ENCODE data around the gene CELA2A.
"Not testable (repeated sequence)": the region's sequence is repeated elsewhere in the genome, so short reads cannot be mapped to it uniquely, and the experiment has no call there.

Gene CELA2A

DNA sequence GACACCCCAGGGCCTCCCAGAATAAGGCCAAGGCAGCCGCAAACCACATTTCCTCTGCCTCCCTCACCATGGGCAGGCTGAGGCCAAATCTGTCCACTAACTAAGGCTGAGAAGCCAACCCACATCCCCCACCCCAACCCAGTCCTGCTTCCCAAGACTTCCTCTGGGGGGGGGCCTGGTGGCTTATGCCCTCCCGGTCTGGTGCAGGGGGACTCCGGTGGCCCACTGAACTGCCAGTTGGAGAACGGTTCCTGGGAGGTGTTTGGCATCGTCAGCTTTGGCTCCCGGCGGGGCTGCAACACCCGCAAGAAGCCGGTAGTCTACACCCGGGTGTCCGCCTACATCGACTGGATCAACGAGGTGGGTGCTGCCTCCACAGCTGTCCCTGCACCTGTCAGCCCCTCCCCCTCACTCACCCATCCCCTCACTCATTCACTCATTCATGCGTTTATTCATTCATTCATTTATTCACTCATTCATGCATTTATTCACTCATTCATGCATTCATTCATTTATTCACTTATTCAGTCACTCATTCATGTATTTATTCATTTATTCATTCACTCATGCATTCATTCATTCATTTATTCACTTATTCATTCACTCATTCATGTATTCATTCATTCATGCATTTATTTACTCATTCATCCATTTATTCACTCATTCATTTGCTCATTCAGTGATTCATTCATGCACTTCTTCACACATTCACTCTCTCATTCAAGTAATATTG lies 11.0 kb upstream of the CELA2A start:
- DNase-seq, result no peak

GRCh38 chr1:15446212-15446611 lies 10.3 kb upstream of the CELA2A start:
- DNase-seq, result no peak

GRCh38 chr1:15448877-15449462 lies 7.6 kb upstream of the CELA2A start:
- no peak for DNase-seq

DNA sequence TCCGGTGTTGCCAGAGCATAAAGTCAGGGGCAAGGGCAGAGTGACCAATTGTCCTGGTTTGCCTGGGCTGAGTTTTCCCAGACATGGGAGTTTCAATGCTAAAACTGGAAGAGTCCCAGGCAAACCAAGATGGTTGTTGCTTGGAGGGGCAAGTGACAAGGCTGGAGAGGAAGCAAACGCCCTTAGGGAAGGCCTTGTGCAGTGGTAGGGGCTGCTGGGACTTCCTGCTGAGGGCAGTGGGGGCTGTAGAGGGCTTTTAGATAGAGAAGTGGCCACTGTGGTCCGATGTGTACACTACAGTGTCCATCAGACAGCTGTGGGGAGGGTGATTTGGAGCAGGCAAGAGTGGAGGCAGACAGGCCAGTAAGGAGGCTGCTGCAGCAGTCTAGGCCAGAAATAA lies 7.0 kb upstream of the CELA2A start:
- no peak for DNase-seq

- no peak for DNase-seq
Observed at GRCh38 chr1:15451014-15451722, 5.4 kb upstream of the CELA2A start.

GRCh38 chr1:15452216-15452615 lies 4.3 kb upstream of the CELA2A start:
- no peak for DNase-seq

DNA sequence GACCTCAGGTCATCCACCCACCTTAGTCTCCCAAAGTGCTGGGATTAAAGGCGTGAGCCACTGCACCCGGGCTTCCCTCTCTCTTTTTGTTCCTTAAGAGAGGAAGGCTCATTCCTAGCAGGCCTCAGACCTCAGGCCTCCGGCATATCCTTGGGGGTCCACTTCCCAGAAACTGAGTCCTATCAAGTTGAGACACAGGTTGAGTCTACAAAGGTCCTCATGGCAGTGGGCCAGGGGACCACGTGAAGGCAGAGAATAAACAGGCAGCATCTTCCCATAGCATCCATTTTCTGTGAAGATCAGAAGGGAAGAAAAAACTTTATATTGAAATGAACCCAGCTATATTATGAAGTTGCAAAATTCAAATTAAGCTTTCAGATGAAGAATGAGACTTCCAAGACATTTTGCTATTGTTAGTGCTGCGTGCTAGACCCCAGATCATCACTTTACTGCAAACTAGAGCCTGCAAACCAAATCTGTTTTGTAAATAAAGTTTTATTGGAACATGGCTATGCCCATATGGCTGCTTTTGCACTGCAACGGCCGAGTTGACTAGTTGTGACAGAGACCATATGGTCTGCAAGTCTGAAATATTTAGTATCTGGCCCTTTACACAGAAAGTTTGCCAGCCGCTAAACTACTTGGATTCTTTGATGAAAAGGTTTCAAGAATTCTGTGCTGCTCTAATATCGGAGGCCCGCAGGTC lies 3.5 kb upstream of the CELA2A start:
- DNase-seq, result no peak

- DNase-seq, result no peak
Observed at GRCh38 chr1:15453734-15454133, 2.8 kb upstream of the CELA2A start.

- DNase-seq, result no peak
Observed at GRCh38 chr1:15454256-15454655, 2.3 kb upstream of the CELA2A start.

DNA sequence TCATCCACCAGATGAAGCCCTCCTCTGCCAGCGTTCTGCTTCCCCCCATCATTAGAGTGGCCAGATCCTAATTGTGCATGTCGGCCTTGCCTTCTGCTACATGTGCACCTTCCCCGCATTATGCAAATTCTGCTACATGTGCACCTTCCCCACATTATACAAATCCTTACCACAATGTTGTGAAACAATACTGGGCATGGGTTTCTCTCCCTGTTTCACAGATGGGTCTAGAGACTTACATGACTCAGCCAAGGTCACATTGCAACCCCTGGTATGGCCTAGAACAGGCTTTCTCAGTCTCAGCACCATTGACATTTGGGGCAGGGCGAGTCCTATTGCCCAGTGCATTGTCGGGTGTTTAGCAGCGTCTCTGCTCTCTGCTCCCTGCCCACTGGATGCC lies 1.0 kb upstream of the CELA2A start:
- DNase-seq, result no peak

DNA sequence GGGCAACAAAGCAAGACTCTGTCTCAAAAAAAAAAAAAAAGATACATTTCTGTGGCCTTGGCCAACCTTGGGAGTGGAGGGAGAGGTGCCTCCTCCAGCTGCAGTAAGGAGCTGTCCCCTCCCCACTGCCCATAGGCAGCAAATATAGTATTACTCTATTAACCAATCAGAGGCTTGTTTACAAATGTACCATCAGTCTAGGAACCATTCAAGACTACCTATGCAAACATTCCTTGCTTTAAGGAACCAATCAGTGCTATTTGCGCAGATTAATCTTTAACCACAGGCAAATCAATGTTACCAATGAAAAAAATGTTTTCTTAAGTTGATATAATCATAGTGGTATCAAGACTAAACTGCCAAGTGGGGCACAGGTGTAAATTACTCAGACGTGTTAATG lies 1.1 kb downstream of the CELA2A start:
- no peak for DNase-seq

GRCh38 chr1:15458388-15458787 lies 1.9 kb downstream of the CELA2A start:
- DNase-seq, result not testable (repeated sequence)

DNA sequence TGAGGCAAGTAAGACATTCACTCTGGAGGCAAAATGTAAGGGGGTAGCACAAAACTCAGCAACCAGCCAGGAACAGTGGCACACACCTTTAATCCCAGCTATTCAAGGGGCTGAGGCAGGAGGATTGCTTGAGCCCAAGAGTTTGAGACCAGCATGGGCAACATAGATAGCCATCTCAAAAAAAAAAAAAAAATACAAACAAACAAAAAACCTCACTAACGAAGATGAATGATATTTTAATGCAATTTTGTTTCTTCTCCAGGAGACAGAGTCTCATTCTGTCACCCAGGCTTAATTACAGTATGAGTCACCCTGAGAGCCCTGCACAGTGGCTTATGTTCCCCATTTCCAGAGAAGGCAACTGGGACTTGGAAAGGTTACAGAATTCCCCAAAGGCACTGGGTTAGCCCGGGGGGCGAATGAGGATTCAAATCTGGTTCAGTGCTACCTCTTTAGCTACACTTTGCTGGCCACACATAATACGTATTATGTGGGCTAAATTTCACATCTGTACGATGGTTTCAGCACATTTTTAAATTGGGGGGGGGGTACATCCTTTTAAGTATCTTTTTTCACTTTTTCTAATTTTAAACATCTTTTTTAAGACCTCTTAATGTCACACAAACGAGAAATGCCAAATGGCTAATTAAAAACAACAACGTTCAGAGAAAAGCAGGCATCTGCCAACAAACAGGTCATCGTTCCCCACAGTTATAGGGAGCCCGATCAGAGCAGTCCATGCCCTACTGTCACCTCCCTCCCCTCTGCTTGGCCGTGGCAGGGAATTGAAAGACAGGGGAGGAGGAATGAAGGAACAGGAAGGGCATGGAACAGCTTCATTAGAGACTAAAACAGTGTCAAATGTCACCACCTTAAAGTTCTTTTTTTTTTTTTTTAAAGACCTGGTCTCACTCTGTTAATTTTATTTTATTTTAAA lies 3.5 kb downstream of the CELA2A start:
- peak in 1 of 2 donors; percentile 6 for DNase-seq

DNA sequence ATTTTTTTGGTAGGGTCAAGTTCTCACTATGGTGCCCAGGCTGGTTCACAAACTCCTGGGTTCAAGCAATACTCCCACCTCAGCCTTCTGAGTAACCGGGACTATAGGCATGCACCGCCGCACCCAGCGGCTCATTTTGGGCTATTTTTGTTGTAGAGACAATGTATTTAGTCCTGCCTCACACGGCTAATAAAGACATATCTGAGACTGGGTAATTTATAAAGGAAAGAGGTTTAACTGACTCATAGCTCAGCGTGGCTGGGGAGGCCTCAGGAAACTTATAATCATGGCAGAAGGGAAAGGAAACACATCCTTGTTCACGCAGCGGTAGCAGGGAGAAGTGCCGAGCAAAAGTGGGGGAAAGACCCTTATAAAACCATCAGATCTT lies 4.2 kb downstream of the CELA2A start:
- DNase-seq, result no peak

- not testable (repeated sequence) for DNase-seq
Observed at GRCh38 chr1:15463064-15463800, 6.7 kb downstream of the CELA2A start.

- not testable (repeated sequence) for DNase-seq
Observed at GRCh38 chr1:15463926-15464322, 7.4 kb downstream of the CELA2A start.

DNA sequence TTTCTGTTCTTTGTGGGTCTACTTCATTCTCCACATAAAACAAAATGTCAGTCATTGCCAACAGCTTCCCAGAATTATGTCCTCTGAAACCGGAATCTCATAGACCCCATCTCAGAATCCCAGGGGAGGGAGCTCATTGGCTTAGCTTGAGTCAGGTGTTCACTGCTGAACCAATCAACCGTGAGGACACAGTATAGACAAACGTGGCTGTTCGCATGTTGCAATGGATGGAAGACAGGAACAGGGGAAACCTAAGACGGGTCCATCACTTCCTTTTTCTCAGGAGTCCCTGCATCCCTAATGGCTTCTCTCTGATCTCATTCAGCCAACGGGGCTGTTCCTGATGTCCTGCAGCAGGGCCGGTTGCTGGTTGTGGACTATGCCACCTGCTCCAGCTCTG lies 9.1 kb downstream of the CELA2A start:
- no peak for DNase-seq

DNA sequence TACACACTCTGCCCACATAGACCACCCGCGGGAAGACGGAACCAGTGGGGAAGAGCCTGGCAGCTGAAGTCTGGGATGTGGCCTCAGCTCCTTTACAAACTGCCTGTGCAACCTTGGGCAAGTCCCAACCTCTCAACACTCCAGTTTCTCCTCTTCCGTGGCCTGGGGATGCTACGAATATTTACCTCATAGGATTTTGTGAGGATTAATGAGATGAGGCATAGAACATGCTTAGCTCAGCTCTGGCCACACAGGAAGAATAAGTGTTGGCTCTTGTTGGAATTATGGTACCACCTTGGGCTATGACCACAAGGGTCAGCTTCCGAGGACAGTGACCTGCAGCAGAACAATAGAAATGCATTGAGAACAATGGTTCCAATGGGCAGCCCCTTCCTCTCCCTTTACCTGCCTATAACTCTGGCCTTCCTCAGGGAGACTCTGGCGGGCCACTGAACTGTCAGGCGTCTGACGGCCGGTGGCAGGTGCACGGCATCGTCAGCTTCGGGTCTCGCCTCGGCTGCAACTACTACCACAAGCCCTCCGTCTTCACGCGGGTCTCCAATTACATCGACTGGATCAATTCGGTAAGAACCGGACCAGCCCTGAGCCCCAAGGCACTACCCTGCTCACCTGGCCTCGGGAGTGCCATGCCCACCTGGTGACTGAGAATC lies 10.6 kb downstream of the CELA2A start:
- DNase-seq, result not testable (repeated sequence)

DNA sequence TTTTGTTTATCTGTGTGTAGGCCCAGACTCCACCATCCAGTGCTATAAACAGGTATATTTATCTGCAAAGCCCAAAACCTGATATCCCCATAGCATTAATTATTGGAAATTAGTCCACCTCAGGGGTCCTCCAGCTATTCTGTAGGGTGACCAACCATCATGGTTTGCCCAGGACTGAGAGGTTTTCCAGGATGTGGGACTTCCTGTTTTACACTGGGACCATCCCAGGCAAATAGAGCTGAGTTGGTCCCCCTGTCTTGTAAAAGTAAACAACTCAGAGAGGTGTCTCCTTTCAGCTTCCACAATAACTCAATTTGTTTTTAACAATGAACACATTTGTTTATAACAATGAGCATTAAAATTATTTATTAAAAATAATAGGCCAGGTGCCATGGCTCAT lies 11.6 kb downstream of the CELA2A start:
- no peak for DNase-seq

DNA sequence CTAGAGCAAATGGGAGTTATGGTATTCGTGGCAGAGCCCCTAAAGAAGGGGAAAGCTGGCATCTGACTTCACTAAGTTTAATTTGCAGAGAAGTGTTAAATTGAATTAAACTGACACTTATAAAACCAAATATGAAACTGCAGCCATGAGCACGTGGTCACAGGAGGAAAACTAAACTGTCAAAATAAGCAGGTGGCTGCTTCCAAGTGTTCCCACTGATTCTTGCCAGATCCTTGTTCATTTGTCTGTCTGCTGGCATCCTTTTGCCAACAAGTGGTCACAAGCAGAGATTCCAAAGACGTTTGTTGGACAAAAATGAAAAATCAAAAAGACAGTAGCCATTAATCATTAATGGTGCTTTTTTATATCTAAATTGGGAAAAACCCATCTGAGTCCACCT lies 12.8 kb downstream of the CELA2A start:
- DNase-seq, result no peak

- peak; percentile 0 to 2 for DNase-seq
Observed at GRCh38 chr1:15469821-15470448, 13.4 kb downstream of the CELA2A start.
